IPS-18c (cell line): Measurements from ENCODE around the gene RNF113B.

ENCODE experiments used
- H3K4me3 ChIP-seq: 2 replicates; pipeline ENCODE4 v1.7.0; 2013; ENCODE audit warnings: low read depth, mild to moderate bottlenecking, low read length, moderate library complexity; ENCODE audit not compliant: insufficient read depth
- H3K9me3 ChIP-seq: one replicate; pipeline ENCODE4 v1.6.1; 2013; ENCODE audit warnings: mild to moderate bottlenecking, low read length, moderate library complexity; ENCODE audit not compliant: control insufficient read depth, insufficient read depth

The RNF113B gene

DNA sequence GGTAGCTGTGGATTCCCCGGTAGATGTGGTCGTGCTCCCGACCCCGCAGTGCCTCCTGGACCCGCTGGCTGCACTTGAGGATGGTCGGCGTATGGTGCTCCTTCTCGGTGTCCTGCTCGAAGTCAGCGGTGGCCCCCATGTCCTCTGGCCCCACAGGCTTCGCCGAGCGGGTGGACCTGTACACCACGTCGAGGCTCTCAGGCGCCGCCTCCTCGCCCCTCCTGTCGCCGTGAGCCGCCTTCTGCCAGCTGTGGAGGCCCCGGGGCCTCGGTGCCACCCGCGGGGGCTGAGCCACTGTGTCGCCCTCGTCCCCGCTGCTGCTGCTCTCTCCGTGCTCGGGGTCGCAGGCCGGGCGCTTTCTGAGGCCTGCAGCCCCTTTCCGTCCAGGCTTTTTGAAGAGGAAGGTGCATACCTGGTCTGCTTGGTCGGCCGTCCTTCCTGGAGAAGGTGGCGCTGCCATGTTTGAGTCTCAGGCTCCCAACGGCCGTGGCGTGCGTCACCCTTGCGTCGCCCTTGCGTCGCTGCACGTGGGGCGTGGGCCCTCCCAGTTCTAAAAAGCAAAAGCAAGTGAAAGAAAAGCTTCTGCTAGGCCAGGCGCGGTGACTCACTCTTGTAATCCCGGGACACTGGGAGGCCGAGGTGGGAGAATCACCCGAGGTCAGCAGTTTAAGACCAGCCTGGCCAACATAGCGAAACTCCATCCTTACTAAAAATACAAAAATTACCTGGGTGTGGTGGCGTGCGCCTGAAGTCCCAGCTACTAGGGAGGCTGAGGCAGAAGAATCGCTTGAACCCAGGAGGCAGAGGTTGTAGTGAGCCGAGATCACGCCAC, at the start of gene RNF113B:
RNF113B (minus strand) TSS at position 493 of the 832 bp plus-strand sequence; CDS start at position 460, 33 bp downstream.
- no peaks in the 10 kb centered on the region for H3K9me3 ChIP-seq
- H3K4me3 ChIP-seq: no peak within 1 kb of the TSS

DNA sequence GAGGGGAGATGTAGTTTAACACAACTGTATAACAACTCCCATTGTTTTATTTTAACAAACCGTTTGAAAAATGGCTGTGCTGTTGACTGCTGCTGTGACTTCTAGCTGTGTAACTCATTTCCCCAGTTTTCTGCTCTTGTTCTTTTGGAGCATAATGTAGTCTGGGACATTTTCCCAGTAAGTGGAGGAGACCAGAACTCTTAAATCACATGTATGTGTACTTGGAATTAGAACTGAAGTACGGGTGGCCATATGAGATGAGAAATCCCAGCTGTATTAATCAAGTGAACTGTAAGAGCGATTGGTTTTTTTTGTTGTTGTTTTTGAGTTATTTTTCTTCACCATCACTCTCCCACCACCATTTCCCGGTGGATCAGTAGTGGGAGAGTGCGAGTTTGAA, 49.4 kb upstream of the RNF113B start:
- Histone ChIP-seq H3K9me3 (no peaks in the 10 kb centered on the region), H3K4me3 (no peak overlapping the region)

DNA sequence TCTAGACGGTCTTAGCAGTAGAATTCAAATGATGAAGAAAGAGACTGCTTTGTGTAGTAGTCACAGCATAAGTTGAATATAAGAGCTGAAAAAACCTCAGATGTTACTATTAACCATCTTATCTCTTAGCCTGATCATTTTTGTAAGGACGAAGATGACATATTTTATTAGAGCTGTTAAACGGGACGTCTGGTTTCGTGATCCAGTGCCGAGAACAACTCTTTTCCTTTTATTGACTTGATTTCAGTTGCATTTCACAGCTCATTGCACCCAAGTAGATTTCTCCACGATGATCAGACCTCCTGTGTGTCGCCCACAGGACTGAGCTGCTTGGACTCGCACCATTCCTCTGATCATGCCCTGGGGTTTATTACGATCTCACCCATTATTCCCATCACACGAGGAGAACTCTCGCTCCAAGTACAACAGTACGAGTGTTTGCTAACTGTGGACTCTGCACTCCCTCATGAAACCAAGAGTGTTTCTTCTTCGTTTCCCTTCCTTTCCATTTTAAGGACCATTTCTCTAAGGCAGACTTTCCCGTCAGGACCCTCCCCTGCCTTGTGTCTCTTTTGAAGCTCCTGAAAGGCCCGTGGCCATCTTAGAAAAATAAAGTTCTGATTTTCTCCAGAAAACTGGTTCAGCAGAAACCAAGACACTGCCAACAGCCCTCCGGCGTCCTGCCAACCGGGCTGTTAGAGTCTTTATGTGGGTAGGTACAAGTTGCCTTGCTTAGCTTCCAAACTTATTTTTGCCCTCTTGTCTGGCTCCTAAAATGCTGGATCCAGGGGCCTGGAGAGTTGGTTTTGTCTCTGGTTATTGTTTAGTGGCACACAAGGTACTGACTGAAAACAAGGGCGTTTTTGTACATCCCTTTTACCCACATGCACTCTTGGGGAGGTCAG, 48.2 kb upstream of the RNF113B start:
- Histone ChIP-seq H3K9me3 (no peaks in the 10 kb centered on the region), H3K4me3 (no peak overlapping the region)

DNA sequence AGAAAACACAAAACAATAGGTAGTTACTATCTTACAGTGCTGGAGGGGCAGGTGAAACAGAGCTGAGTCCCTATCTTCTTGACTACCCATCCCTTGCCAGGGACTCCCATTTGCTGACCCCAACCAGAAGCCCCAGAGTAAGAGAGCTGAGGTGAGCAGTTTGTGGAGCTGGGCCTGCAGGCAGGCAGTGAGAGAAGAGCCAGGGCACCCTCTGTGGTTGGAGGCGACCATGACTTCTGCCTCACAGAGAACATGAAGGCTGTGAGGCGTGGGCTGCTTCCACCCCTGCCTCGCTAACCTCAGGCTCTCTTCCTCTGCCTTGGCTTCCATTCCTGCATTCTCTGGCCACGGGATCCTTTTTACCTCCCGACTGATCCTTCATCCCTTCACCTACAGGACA, 47.5 kb upstream of the RNF113B start:
- Histone ChIP-seq H3K9me3 (no peaks in the 10 kb centered on the region), H3K4me3 (no peak overlapping the region)

DNA sequence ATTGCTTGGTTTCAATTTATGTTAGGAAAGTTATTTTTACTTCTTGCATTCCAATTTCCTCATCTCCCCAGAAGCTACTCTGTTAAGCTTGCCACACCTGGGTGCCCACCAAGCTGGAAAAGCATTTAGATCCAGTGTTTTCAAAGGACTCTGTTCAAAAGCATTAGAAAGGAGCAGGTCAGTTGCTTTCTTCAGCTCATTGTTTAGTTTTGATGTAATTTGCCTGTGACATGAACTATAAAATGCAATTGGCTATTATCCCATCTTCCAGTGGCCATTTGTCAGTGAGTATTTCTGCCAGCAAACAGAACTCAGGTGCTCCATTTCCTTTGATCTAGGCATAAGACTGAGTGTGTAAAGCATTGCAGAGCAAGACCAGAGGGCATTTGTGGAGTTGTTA, 46.7 kb upstream of the RNF113B start:
- no peaks in the 10 kb centered on the region for H3K9me3 ChIP-seq
- H3K4me3 ChIP-seq: no peak overlapping the region

DNA sequence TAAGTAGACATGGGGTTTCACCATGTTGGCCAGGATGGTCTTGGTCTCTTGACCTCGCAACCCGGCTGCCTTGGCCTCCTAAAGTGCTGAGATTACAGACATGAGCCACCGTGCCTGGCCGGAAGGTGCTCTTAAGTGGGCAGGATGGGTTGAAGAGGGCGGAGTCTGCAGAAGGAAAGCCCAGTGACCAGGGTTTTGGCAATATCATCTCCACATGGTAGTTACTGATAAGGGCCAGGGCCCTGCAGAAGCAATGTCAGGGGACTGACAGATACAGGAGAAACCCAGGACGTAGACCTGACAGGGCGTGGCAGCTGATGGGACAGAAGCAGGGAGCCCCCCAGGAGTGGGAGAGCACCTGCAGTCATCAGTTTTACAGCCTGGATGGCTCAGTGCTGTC, 45.7 kb upstream of the RNF113B start:
- H3K9me3 ChIP-seq: no peaks in the 10 kb centered on the region
- H3K4me3 ChIP-seq: no peak overlapping the region

DNA sequence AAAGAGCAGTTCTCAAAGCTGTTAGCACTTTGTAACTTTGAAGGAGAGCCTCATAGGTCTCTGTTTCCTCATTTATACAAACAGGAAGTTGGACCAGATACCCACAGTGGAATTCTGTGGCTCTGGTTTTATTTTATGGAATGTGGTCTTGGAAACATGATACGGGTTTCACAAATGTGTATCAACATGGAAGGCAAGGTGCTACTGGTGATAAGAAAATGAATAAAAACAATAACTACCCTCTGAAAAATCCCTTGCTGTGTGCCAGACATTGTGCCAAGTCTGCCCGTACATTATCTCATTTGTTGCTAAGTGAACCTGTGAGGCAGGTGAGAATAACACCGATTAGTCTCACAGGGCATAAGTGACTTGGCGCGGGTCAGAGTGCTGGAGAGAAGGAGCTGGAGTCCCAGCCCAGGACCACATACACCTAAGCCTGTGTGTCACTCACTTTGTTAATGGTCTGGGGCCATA, 45.0 kb upstream of the RNF113B start:
- Histone ChIP-seq H3K9me3 (no peaks in the 10 kb centered on the region), H3K4me3 (no peak overlapping the region)

DNA sequence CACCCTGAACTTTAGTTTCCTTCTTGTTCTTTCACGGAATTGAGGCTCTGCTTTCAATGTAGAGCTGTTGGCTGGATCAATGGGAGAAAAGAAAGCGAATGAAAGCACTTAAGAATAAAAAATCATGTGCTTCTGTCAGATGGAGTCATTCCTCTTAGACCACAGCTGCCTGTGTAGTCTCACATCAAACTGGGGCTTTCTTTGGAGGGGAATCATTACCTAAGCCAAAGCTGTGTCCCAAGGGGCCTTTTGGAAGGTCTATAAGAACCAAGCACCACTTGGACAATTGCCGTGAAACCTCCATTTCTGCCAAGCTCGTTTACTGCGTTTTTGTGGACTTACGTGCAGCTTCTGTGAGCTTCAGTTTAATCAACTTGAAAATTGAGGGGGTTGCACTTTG, 44.2 kb upstream of the RNF113B start:
- H3K4me3 ChIP-seq: no peak overlapping the region
- no peaks in the 10 kb centered on the region for H3K9me3 ChIP-seq

DNA sequence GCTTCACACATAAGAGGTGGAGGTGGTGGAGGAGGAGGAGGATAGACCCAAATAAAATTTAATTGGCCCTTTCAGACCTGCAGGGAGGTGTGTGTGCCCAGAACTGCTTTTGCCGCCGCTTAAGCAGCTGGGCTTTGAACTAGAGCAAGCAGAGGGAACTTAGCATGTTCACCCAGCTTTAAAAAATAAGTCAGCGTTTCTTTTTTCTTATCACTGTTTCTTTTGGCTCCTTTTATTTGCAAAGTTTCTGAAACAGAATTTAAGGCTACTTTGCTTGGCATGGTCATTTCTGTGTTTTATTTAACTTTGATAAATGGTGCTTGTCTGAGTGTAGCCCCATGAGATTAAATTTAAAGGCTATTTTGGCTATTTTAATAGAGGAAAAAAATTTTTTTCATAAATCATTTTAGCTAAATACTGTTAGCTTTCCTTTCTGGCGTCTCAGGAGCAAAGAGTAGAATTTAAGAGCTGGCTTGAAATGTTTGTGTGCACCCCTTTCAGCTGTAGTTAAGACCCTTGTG, 43.3 kb upstream of the RNF113B start:
- H3K4me3 ChIP-seq: no peak overlapping the region
- H3K9me3 ChIP-seq: no peaks in the 10 kb centered on the region

DNA sequence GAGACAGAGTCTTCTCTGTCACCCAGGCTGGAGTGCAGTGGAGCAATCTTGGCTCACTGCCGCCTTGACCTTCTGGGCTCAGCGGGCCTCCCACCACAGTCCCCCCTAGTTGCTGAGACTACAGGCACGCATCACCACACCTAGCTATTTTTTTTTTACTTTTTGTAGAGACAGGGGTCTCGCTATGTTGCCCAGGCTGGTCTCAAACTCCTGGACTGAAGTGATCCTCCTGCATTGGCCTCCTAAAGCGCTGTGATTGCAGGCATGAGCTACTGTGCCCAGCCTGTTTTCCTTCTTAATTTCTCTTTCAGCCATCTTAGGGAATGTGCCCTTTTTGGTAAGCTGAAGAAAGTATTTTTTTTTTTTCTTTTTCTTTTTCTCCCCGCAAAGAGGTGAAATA, 42.6 kb upstream of the RNF113B start:
- Histone ChIP-seq H3K4me3 (no peak overlapping the region), H3K9me3 (no peaks in the 10 kb centered on the region)

DNA sequence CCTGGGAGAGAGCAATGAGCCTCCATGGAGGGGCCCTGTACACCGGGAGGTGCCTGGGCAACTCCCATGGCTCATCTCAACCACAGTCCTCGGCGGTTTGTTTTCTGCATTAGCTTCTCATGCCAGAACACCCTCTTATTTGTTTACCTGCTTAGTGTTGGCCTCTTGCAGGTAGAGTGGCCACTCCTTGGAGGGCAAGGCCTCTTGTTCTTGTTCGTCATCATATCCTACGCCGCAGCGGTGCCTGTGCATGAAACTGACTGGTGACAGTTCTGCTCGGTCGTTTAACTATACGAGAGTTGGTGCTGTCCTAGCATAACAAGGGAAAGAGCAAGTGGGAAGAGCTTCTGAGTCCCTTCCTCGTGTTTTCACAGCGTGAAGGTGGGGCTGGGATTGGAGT, 40.5 kb upstream of the RNF113B start:
- Histone ChIP-seq H3K4me3 (no peak overlapping the region), H3K9me3 (no peaks in the 10 kb centered on the region)

DNA sequence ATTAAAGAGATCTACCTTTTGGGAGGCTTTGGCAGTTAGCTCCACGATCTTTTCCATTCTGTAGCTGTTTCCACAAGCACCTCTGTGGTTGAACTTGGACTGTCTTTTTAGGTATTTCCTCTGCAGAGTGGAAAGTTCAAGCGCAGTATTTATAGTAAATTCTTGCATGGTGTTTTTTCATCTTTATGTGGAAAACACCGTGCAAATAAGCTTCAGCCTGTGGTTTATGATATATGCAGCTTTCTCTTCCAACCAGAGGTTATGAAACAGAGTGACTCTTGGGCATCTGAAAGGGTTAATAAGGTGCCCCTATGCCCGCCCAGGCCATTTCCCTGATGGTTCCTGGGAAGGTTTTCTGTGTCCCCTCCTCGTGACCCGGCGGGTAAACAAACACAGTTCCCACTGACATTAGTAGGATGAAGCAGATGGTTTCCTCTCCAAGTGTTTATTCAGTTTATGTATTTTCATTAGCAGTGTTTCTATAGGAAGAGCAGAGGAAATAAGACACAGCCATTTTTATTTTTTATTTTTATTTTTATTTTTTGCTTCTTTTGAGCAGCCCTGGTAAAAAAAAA, 39.7 kb upstream of the RNF113B start:
- Histone ChIP-seq H3K4me3 (no peak overlapping the region), H3K9me3 (no peaks in the 10 kb centered on the region)

DNA sequence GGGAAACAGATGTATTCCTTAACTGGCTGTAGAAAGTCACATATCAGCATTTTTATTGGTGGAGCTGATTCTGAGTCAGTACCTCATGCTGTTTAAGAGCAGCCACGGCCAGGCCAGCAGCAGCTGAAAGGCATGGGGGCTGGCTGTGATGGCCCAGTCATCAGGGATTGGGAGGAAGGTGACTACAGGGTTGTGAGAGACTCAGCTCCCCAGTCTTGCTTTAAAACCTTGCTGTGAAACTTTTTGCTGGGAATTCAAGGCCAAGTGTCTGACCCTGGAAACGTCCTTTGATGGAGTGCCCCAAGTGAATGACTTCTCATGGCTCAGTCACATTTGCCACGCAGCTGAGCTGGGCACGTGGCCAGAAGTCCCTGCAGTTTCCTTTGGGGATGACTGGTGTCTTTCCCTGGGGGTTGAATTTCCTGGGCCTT, 39.1 kb upstream of the RNF113B start:
- peaks cover 2% of the 10 kb centered on the region for H3K9me3 ChIP-seq
- H3K4me3 ChIP-seq: no peak overlapping the region

DNA sequence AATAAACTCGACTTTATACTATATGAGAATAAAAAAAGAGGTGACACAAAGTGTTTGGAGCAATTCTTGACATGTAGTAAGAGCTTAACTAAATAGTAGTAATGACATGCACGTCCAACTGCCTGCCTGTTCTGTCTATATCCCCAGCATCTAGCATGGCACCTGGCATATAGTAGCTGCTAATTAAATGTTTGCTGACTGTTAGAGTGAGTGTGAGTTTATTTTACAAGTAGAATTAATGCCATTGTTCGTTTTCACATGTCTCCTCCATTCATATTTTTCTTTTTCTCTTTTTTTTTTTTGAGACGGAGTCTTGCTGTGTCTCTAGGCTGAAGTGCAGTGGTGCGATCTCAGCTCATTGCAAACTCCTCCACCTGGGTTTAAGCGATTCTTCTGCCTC, 38.4 kb upstream of the RNF113B start:
- no peak overlapping the region for H3K4me3 ChIP-seq
- peaks cover 2% of the 10 kb centered on the region for H3K9me3 ChIP-seq

DNA sequence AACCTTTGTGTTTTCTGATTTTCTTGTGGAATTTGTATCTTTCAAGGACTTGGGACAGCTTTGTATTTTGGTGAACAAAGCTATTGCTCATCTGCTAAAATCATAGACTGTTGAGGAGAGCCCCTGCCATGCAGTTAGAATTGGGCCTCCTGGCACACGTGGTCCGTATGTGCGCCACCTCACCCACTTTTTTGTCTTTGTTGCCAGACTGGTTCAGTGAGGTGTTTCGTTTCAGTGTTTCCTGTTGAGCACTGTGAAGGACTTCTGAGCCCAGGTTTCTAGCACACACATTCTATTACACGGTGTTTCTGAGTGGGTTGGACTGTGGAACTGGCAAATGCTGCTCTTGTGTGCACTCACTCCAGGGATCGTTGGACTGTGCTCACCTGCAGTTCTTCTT, 37.6 kb upstream of the RNF113B start:
- Histone ChIP-seq H3K9me3 (peaks cover 2% of the 10 kb centered on the region), H3K4me3 (no peak overlapping the region)

DNA sequence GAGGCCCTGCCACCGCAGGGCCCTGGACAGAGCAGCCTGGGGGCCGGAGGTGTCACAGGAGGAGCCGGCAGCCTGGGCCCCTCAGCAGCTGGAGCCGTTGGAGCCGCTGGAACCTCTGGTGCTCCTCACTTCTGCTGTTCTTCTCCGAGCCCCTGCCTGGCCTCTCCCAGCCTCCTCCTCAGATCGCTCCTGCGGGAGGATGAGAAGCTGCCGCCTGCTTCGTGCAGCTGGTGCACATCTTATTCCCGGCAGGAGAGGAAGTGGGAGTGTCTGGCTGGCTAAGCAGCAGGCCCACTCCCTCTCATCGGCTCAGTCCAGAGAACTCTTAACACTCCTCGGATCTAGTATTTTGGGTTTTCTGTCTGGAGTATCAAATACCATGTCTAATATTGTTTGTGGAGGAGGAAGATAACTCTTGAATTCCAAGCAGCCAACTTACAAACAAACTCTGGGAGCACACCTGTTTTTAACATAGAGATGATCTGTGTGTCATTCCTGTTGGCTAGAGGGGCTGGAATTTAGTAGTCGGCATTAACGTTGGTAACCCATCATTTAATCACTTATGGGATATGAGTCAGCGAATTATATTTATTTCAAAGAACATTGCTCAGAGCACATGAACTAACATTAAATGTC, 37.1 kb upstream of the RNF113B start:
- no peak overlapping the region for H3K4me3 ChIP-seq

DNA sequence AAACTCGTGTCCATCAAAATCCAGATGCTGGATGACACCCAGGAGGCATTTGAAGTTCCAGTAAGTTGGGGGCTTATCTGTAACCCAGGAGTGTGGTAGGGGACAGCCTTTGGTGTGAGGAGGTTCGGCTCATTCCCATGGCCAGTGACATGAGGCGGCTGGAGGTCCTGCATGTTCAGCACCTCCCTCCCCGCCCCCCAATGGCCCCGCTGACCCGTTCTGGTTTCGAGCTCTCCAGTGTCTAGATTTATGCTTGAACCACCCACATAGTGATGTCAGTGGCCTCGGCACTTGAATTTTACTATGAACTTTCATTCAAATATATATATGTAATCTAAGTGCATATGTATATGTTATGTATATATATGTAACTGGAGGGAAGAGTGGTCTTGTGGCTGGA, 36.3 kb upstream of the RNF113B start:
- Histone ChIP-seq H3K9me3 (peaks cover 2% of the 10 kb centered on the region), H3K4me3 (no peak overlapping the region)

More for the DNA sequence above, 37.1 kb upstream of the RNF113B start:
- peaks cover 2% of the 10 kb centered on the region for H3K9me3 ChIP-seq
